COLO668 (cell line): ENCODE measurements around the gene TMEM135.
A peak's percentile ranks its signal among the peaks of the same experiment; 100 is the strongest.
"Not testable (repeated sequence)": the region's sequence is repeated elsewhere in the genome, so short reads cannot be mapped to it uniquely, and the experiment has no call there.

Source experiments
- DNase-seq: peaks from one replicate; lab custom pipeline; 2025; ENCODE audit not compliant: unreplicated experiment; lab: John Stamatoyannopoulos, UW

TMEM135 gene

GRCh38 chr11:87139475-87139874, 101.7 kb downstream of the TMEM135 start:
- DNase-seq: no peak

GRCh38 chr11:87141322-87141721, 103.6 kb downstream of the TMEM135 start:
- DNase-seq: no peak

- DNase-seq: no peak
These were observed 104.3 kb downstream of the TMEM135 start for GRCh38 chr11:87141980-87142514.

DNA sequence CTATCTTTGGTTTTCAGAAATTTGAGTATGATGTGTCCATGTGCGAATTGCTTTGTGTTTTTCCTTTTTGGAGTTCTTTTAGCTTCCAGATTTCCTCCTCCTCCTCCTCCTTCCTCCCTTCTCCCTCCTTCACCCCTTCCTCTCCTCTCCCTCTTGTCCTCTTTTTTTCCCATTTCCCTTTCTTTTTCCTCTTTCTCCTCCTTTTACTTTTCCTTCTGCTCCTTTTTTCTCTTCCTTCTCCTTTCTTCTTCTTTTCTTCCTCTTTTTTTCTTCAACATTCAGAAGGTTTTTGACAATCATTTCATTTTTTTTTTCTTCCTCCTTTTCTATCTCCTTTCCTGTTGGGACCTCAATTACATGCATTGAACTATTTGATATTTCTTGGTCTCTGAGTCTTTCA, 104.9 kb downstream of the TMEM135 start:
- no peak for DNase-seq

DNA sequence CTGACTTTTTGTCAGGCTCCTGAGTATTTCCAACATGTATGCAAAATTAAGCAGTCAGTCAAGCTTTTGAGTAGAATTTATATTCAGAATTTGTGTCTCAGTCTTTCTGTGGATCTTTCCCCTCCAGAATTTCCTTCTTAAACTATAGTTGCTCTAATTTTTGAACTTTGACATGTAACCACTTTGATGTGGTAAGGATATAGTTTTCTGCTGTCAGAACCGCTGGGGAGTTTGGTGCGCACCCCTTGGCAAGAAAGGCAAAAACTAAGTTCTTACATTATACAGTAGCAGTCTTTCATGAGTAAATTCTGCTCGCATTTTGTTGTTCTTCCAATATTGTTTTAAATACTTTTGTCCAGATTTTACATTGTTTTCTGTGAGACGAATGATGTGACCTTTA, 105.9 kb downstream of the TMEM135 start:
- no peak for DNase-seq

GRCh38 chr11:87144252-87144651, 106.5 kb downstream of the TMEM135 start:
- DNase-seq: no peak

DNA sequence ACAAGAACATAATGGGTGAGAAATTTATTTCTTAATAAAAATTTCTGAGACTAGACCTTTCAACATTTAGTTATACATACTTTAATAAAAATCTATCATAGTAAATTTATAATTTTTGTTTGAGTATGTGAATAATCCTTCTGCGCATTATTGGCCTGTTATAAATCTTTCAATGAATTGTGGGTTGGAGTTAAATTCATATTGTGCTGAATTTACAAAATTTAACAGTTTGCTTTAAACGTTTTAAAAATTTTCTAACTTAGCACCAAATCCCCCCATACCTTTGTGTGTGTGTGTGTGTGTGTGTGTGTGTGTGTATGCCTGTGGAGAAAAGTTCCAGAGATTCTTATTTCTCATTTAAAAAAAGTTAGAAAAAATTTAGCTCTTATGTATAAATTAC, 111.0 kb downstream of the TMEM135 start:
- no peak for DNase-seq

DNA sequence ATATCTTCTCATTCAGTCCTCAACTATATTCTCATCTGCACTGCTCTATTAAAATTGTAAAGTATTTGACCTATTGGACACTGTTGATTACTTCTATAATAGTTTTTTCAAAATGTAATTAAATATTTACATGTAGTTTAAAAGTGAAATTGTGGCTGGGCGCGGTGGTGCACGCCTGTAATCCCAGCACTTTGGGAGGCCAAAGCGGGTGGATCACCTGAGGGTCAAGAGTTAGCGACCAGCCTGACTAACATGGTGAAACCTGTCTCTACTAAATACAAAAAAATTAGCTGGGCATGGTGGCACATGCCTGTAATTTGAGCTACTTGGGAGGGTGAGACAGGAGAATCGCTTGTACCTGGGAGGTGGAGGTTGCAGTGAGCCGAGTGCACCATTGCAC, 112.0 kb downstream of the TMEM135 start:
- not testable (repeated sequence) for DNase-seq

DNA sequence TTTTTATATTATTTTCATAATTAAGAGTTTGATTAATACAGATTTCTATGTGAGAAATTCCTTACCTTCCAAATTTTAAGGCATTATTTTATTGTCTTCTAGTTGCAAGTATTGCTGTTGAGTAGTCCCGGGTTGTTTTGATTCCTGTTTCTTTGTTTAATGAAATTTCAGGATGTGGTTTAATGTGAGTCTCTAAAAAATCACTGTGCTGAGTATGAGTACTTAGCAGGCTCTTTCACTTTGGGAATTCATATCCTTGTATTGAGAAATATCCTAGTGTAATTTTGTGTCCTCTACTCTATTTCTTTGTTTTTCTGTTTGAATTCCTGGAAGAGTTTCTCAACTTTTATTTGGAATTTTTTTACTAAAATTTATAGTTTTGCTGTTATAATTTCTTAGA, 113.2 kb downstream of the TMEM135 start:
- DNase-seq: no peak

DNA sequence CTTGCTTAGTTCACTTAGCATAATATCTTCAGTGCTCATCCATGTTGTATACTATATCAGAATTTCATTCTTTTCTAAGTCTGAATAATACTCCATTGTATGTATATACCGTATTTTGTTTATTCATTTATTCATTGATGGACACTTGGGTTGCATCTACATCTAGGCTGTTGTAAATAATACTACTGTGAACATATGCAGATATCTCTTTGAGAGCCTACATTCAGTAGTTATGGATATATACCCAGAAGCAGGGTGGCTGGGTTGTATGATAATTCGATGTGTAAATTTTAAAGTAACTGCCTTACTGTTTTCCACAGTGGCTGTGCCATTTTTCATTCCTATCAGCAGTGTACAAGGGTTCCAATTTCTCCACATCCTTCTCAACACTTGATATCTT, 116.5 kb downstream of the TMEM135 start:
- DNase-seq: no peak

- no peak for DNase-seq
These were observed 119.2 kb downstream of the TMEM135 start for GRCh38 chr11:87156970-87157369.

DNA sequence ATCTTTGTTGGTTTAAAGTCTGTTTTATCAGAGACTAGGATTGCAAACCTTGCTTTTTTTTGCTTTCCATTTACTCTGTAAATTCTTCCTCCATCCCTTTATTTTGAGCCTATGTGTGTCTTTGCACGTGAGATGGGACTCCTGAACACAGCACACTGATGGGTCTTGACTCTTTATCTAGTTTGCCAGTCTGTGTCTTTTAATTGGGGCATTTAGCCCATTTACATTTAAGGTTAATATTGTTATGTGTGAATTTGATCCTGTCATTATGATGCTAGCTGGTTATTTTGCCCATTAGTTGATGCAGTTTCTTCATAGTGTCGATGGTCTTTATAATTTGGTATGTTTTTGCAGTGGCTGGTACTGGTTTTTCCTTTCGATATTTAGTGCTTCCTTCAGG, 131.3 kb downstream of the TMEM135 start:
- DNase-seq: not testable (repeated sequence)

DNA sequence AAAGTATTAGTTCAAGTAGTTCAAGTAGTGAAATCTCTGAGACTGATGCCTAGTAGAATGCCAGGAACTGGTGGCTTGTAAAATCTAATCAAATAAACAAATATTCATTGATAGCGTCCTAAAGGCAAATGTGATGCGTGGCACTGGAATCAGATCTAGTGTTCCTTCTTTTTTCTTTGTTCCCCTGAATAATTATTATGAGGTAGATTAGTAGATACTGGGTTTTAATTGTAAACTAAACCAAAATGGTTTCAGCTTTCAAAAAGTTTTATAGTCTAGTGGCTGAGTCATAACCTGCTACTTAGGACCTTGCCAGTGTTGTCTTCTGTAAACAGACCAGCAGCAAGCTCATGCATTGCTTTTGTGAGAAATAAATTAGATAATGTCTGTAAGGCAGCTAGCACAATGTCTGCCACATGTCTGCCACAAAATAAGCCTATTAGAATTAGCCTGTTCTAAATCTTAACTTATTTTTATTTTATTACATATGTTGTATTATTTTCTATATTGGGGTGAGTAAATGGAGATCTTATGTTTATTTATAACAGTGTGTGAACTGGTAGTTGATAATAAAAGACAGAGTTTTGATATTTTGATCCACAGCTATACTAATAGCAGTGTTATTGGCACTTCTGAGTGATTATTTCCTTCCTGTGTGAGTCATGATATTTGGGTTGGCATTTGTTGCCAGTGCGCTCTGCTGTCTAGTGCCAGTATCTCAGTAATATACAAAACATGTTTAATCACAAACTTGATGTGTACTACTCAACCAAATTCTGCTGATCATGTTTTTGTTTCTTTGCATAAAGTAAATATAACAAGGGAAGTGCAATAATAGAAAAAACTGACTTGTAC, 135.7 kb downstream of the TMEM135 start:
- peak; percentile 2 for DNase-seq

DNA sequence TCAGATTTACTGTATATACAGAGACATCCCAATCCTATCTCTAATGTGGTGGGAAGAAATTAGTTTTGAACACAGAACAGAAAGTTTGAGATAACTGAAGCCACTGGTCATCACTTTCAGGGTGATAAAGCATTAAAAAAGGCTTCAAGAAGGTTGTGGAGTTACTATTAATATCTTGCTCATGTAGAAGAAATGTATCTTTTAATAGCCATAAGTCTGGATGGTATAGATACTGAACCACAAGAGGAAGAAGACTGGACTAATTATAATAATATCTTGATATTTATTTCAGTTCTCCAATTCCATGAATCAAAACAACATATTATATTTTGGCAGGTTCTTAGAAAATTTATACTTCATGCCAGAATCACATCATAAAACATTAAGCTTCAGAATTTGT, 137.1 kb downstream of the TMEM135 start:
- no peak for DNase-seq

DNA sequence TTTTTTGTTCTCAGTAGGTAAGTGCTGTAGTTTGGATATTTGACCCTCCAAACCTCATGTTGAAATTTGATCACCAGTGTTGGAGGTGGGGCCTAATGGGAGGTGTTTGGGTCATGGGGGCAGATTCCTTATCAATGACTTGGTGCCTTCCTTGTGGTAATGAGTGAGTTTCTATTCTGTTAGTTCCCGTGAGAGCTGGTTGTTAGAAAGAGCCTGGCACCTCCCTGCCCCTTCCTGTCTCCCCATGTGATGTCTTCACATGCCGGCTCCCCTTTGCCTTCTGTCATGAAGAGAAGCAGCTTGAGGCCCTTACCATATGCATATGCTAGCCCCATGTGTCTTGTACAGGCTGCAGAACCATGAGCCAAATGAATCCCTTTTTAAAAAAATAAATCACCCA, 138.3 kb downstream of the TMEM135 start:
- no peak for DNase-seq

GRCh38 chr11:87179621-87180020, 141.9 kb downstream of the TMEM135 start:
- DNase-seq: no peak

GRCh38 chr11:87180742-87181141, 143.0 kb downstream of the TMEM135 start:
- no peak for DNase-seq

DNA sequence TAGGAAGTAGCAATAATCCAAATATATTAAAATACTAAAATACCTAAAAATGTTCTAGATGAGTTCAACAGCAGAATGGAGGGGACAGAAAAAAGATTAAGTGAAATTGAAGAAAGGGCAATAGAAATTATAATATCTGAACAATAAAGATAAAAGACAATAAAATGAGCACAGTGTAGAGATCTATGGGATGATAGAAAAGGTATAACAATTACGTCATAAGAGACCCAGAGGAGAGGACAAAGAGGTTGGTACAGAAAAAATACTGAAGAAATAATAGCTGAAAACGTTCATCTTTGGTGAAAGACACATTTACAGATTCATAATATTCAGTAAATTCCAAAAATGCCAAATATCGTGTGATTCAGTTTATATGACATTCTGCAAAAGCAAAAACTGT, 143.4 kb downstream of the TMEM135 start:
- no peak for DNase-seq

DNA sequence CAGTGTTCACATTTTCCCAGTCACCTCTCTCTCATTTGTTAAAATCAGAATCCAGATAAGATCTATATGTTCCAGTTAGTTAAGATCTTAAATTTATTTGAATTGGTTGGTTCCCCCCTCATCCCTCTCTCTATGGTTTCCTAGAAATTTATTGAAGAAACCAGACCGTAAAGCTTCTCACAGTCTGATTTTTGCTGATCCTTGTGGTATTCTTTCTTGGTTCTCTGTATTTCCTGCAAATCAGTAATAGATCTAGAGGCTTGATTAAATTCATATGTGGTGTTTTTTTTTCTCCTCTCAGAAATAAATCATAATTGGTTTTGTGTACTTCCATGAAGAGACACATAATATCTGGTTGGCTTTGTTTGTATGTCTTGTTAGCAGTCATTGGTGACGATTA, 147.5 kb downstream of the TMEM135 start:
- DNase-seq: no peak

DNA sequence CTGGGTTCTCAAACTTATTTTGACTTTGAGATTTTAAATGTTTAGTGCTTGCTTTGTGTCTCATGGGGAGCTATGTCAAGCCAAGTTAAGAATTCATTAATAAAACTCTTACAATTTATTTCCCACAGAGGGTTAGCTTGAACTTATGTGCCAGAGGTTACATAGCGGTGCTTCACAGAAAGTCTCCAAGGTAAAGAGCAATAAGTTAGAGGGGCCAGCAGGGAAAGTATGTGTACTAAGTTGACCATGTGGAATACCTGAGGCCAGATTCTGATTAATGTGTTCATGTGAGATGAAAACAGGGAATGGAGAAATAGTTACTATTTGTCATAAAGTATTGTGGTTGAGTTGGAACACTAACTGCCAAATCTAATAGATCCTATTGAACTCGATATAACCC, 149.3 kb downstream of the TMEM135 start:
- no peak for DNase-seq

- DNase-seq: no peak
These were observed 150.2 kb downstream of the TMEM135 start for GRCh38 chr11:87187930-87188329.

DNA sequence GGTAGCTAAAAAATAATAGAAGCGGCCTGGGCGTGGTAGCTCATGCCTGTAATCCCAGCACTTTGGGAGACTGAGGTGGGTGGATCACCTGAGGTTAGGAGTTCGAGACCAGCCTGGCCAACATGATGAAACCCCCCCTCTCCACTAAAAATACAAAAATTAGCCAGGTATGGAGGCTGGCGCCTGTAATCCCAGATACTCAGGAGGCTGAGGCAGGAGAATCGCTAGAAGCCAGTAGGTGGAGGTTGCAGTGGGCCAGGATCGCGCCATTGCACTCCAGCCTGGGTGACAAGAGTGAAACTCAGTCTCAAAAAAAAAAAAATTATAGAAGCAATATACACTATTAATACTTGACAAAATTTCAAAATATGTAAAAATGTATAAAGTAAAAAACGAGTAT, 150.7 kb downstream of the TMEM135 start:
- not testable (repeated sequence) for DNase-seq

- not testable (repeated sequence) for DNase-seq
These were observed 151.2 kb downstream of the TMEM135 start for GRCh38 chr11:87188921-87189320.
